22Rv1 (cell line): ENCODE data around the gene ABCA13.

Experiments
- ZFX ChIP-seq: fragments of 450-650 bp; IDR thresholded peaks from 2 replicates; pipeline ENCODE4 v1.6.1; 2017; ENCODE audit warnings: antibody characterized with exemption, borderline replicate concordance
- TF ChIP-seq, protein P1 (sequence below): fragments of 450-650 bp; IDR thresholded peaks from 2 replicates; pipeline ENCODE4 v1.5.1; 2017; ENCODE audit warnings: mild to moderate bottlenecking

GRCh38 chr7:48207155-48207675, 36.0 kb downstream of the ABCA13 start:
- TF ChIP-seq, protein P1, sequence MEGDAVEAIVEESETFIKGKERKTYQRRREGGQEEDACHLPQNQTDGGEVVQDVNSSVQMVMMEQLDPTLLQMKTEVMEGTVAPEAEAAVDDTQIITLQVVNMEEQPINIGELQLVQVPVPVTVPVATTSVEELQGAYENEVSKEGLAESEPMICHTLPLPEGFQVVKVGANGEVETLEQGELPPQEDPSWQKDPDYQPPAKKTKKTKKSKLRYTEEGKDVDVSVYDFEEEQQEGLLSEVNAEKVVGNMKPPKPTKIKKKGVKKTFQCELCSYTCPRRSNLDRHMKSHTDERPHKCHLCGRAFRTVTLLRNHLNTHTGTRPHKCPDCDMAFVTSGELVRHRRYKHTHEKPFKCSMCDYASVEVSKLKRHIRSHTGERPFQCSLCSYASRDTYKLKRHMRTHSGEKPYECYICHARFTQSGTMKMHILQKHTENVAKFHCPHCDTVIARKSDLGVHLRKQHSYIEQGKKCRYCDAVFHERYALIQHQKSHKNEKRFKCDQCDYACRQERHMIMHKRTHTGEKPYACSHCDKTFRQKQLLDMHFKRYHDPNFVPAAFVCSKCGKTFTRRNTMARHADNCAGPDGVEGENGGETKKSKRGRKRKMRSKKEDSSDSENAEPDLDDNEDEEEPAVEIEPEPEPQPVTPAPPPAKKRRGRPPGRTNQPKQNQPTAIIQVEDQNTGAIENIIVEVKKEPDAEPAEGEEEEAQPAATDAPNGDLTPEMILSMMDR, result no peak
- TF ChIP-seq ZFX, result no peak
